ENCODE data around the gene AMFR. TPM values are rescaled to one million over a fixed set of nuclear protein-coding genes. Genes with fewer than 3 reads are reported as not detected.
A peak's percentile ranks its signal among the peaks of the same experiment; 100 is the strongest.

The AMFR gene
- 10 to 100 TPM; 45.5 to 83.3 (median 62.0) TPM for total RNA-seq
- 10 to 100 TPM; 35.7 to 37.2 TPM for polyA plus RNA-seq
- total RNA-seq = 78.1 reads per million, percentile 80 among the genes with 10 or more reads in this experiment

GRCh38 chr16:56425439-56425832, at the start of gene AMFR:
Gene AMFR, minus strand, starts transcription at chr16:56425545. Its CDS starts 218 bp downstream, at chr16:56425327.
- Histone ChIP-seq H3K4me3 (ENCODE audit: low read length) (peak within 1 kb of the TSS; percentile 73), H3K9me3 (ENCODE audit: control insufficient read depth in 2 of 3, low read length in 3 of 3) (no peaks in the 10 kb centered on the region), H3K36me3 (ENCODE audit: control insufficient read depth in 2 of 3, insufficient read depth in 3 of 3, low read length in 3 of 3) (peaks cover 0 to under 1% (median 0%) of the 10 kb centered on the region in 3 experiments), H3K27me3 (ENCODE audit: control insufficient read depth in 2 of 2, insufficient read depth in 2 of 2, low read length in 2 of 2) (no peaks in the 10 kb centered on the region), H3K4me1 (ENCODE audit: control insufficient read depth in 2 of 2, insufficient read depth in 2 of 2, low read length in 2 of 2) (peaks cover 6 to 8% of the 10 kb centered on the region in 2 donors), H3K27ac (ENCODE audit: low read depth, low read length) (peak within 1 kb of the TSS; percentile 82)
- no peaks in the 10 kb centered on the region for H3K9me3 Mint-ChIP-seq
- intact Hi-C loops (cut with micrococcal nuclease) = loop anchor here (1.0 to 10.0 kb wide), 8 partner anchors 17 to 1309 kb away; partner anchors contain the start of genes NUDT21 (in 2 of the 2), OGFOD1 (in 2 of the 2), BBS2 (in 1 of the 2) and GNAO1 (in 1 of the 2)
- ATAC-seq = peak; percentile 97
- H3K4me3 Mint-ChIP-seq = peak within 1 kb of the TSS; percentile 95 to 100 (median 98)
- H3K4me1 Mint-ChIP-seq = peaks cover 32 to 45% (median 40%) of the 10 kb centered on the region in 7 donors
- peaks cover 0 to 8% (median 3%) of the 10 kb centered on the region in 5 donors for H3K36me3 Mint-ChIP-seq
- CTCF ChIA-PET = no interaction called here
- H3K27me3 Mint-ChIP-seq = no peaks in the 10 kb centered on the region
- H3K27ac Mint-ChIP-seq = peak within 1 kb of the TSS; percentile 74 to 96 (median 94)
- peak; percentile 57 to 86 (median 68) for DNase-seq
- POLR2A ChIA-PET = interaction anchor here (0.9 to 1.3 kb wide), 2 partner anchors 19 to 26 kb away, joined by 4 to 5 read pairs; partner anchors contain the start of genes NUDT21 and OGFOD1

- ATAC-seq (no peak), DNase-seq (no peak)
- H3K9me3 ChIP-seq (ENCODE audit: control insufficient read depth in 2 of 3, low read length in 3 of 3) = no peaks in the 10 kb centered on the region
- no peaks in the 10 kb centered on the region for H3K27me3 ChIP-seq (ENCODE audit: control insufficient read depth in 2 of 2, insufficient read depth in 2 of 2, low read length in 2 of 2)
- no peak overlapping the region for H3K4me3 Mint-ChIP-seq
- H3K27me3 Mint-ChIP-seq = no peaks in the 10 kb centered on the region
- intact Hi-C loops (cut with micrococcal nuclease) = no loop called here
- ChIA-PET CTCF (no interaction called here), POLR2A (interaction anchor here (0.6 to 1.7 kb wide), 2 partner anchors 15 to 18 kb away, joined by 3 to 4 read pairs; no protein-coding TSS in a partner anchor)
- H3K36me3 ChIP-seq (ENCODE audit: control insufficient read depth in 2 of 3, insufficient read depth in 3 of 3, low read length in 3 of 3) = peaks cover 21 to 95% (median 48%) of the 10 kb centered on the region in 3 experiments
- no peaks in the 10 kb centered on the region for H3K4me1 ChIP-seq (ENCODE audit: control insufficient read depth in 2 of 2, insufficient read depth in 2 of 2, low read length in 2 of 2)
- no peak overlapping the region for H3K27ac ChIP-seq (ENCODE audit: low read depth, low read length)
- peaks cover 0 to 3% (median 0%) of the 10 kb centered on the region in 7 donors for H3K4me1 Mint-ChIP-seq
- no peak overlapping the region for H3K4me3 ChIP-seq (ENCODE audit: low read length)
- peaks cover 13 to 38% (median 30%) of the 10 kb centered on the region in 5 donors for H3K36me3 Mint-ChIP-seq
- no peaks in the 10 kb centered on the region for H3K9me3 Mint-ChIP-seq
- H3K27ac Mint-ChIP-seq = peak overlapping the region in 3 of 9 donors; percentile 59 to 71 (median 60)
These were observed 45.3 kb upstream of the AMFR start for GRCh38 chr16:56470666-56471065.

- ATAC-seq (no peak), DNase-seq (no peak)
- intact Hi-C loops (cut with micrococcal nuclease) = no loop called here
- Histone ChIP-seq H3K36me3 (ENCODE audit: control insufficient read depth in 2 of 3, insufficient read depth in 3 of 3, low read length in 3 of 3) (peaks cover 22 to 94% (median 44%) of the 10 kb centered on the region in 3 experiments), H3K4me1 (ENCODE audit: control insufficient read depth in 2 of 2, insufficient read depth in 2 of 2, low read length in 2 of 2) (no peaks in the 10 kb centered on the region), H3K9me3 (ENCODE audit: control insufficient read depth in 2 of 3, low read length in 3 of 3) (no peaks in the 10 kb centered on the region), H3K27me3 (ENCODE audit: control insufficient read depth in 2 of 2, insufficient read depth in 2 of 2, low read length in 2 of 2) (no peaks in the 10 kb centered on the region), H3K4me3 (ENCODE audit: low read length) (no peak overlapping the region), H3K27ac (ENCODE audit: low read depth, low read length) (no peak overlapping the region)
- peaks cover 17 to 39% (median 32%) of the 10 kb centered on the region in 5 donors for H3K36me3 Mint-ChIP-seq
- peak overlapping the region in 3 of 9 donors; percentile 59 to 71 (median 60) for H3K27ac Mint-ChIP-seq
- H3K4me1 Mint-ChIP-seq = peaks cover 0 to 6% (median 0%) of the 10 kb centered on the region in 7 donors
- H3K4me3 Mint-ChIP-seq = no peak overlapping the region
- CTCF ChIA-PET = no interaction called here
- H3K9me3 Mint-ChIP-seq = no peaks in the 10 kb centered on the region
- no peaks in the 10 kb centered on the region for H3K27me3 Mint-ChIP-seq
- POLR2A ChIA-PET = interaction anchor here (0.6 to 1.7 kb wide), 2 partner anchors 15 to 18 kb away, joined by 3 to 4 read pairs; no protein-coding TSS in a partner anchor
These were observed 44.9 kb upstream of the AMFR start for GRCh38 chr16:56470232-56470631.

GRCh38 chr16:56469748-56470147, 44.4 kb upstream of the AMFR start:
- Histone ChIP-seq H3K4me1 (ENCODE audit: control insufficient read depth in 2 of 2, insufficient read depth in 2 of 2, low read length in 2 of 2) (no peaks in the 10 kb centered on the region), H3K27ac (ENCODE audit: low read depth, low read length) (no peak overlapping the region), H3K9me3 (ENCODE audit: control insufficient read depth in 2 of 3, low read length in 3 of 3) (no peaks in the 10 kb centered on the region), H3K36me3 (ENCODE audit: control insufficient read depth in 2 of 3, insufficient read depth in 3 of 3, low read length in 3 of 3) (peaks cover 22 to 92% (median 39%) of the 10 kb centered on the region in 3 experiments), H3K4me3 (ENCODE audit: low read length) (no peak overlapping the region), H3K27me3 (ENCODE audit: control insufficient read depth in 2 of 2, insufficient read depth in 2 of 2, low read length in 2 of 2) (no peaks in the 10 kb centered on the region)
- ChIA-PET CTCF (no interaction called here), POLR2A (interaction anchor here (0.6 kb wide), 1 partner anchor 14 kb away, joined by 3 read pairs; no protein-coding TSS in a partner anchor)
- peaks cover 0 to 6% (median 0%) of the 10 kb centered on the region in 7 donors for H3K4me1 Mint-ChIP-seq
- H3K36me3 Mint-ChIP-seq = peaks cover 18 to 35% (median 32%) of the 10 kb centered on the region in 5 donors
- intact Hi-C loops (cut with micrococcal nuclease) = no loop called here
- H3K27me3 Mint-ChIP-seq = no peaks in the 10 kb centered on the region
- ATAC-seq (no peak), DNase-seq (no peak)
- no peak overlapping the region for H3K4me3 Mint-ChIP-seq
- H3K27ac Mint-ChIP-seq = peak overlapping the region in 2 of 9 donors; percentile 49 to 67
- no peaks in the 10 kb centered on the region for H3K9me3 Mint-ChIP-seq

- peak overlapping the region in 3 of 9 donors; percentile 7 to 32 (median 11) for H3K27ac Mint-ChIP-seq
These were observed 43.5 kb upstream of the AMFR start for GRCh38 chr16:56468800-56469199.

GRCh38 chr16:56466344-56466743, 41.0 kb upstream of the AMFR start:
- Mint-ChIP-seq H3K4me1 (peaks cover 0 to 10% (median 4%) of the 10 kb centered on the region in 7 donors), H3K27ac (no peak overlapping the region), H3K27me3 (no peaks in the 10 kb centered on the region), H3K36me3 (peaks cover 21 to 53% (median 36%) of the 10 kb centered on the region in 5 donors), H3K4me3 (no peak overlapping the region), H3K9me3 (no peaks in the 10 kb centered on the region)
- Histone ChIP-seq H3K36me3 (ENCODE audit: control insufficient read depth in 2 of 3, insufficient read depth in 3 of 3, low read length in 3 of 3) (peaks cover 18 to 88% (median 45%) of the 10 kb centered on the region in 3 experiments), H3K4me3 (ENCODE audit: low read length) (no peak overlapping the region), H3K4me1 (ENCODE audit: control insufficient read depth in 2 of 2, insufficient read depth in 2 of 2, low read length in 2 of 2) (no peaks in the 10 kb centered on the region), H3K9me3 (ENCODE audit: control insufficient read depth in 2 of 3, low read length in 3 of 3) (no peaks in the 10 kb centered on the region), H3K27me3 (ENCODE audit: control insufficient read depth in 2 of 2, insufficient read depth in 2 of 2, low read length in 2 of 2) (no peaks in the 10 kb centered on the region), H3K27ac (ENCODE audit: low read depth, low read length) (no peak overlapping the region)
- ChIA-PET POLR2A (interaction anchor here (0.7 to 1.3 kb wide), 2 partner anchors 15 to 35 kb away, joined by 3 to 5 read pairs; partner anchors contain the start of genes NUDT21 and OGFOD1), CTCF (no interaction called here)
- DNase-seq (no peak), ATAC-seq (no peak)
- intact Hi-C loops (cut with micrococcal nuclease) = no loop called here

More at GRCh38 chr16:56468800-56469199, 43.5 kb upstream of the AMFR start:
- H3K27me3 ChIP-seq (ENCODE audit: control insufficient read depth in 2 of 2, insufficient read depth in 2 of 2, low read length in 2 of 2) = no peaks in the 10 kb centered on the region
- CTCF ChIA-PET = no interaction called here
- peaks cover 0 to 10% (median 3%) of the 10 kb centered on the region in 7 donors for H3K4me1 Mint-ChIP-seq
- no peaks in the 10 kb centered on the region for H3K9me3 Mint-ChIP-seq
- peaks cover 21 to 41% (median 34%) of the 10 kb centered on the region in 5 donors for H3K36me3 Mint-ChIP-seq
- no peak for ATAC-seq
- POLR2A ChIA-PET = no interaction called here
- no peak overlapping the region for H3K27ac ChIP-seq (ENCODE audit: low read depth, low read length)
- H3K4me3 Mint-ChIP-seq = no peak overlapping the region
- H3K36me3 ChIP-seq (ENCODE audit: control insufficient read depth in 2 of 3, insufficient read depth in 3 of 3, low read length in 3 of 3) = peaks cover 22 to 95% (median 41%) of the 10 kb centered on the region in 3 experiments
- no peak for DNase-seq
- no peaks in the 10 kb centered on the region for H3K4me1 ChIP-seq (ENCODE audit: control insufficient read depth in 2 of 2, insufficient read depth in 2 of 2, low read length in 2 of 2)
- intact Hi-C loops (cut with micrococcal nuclease) = no loop called here
- no peaks in the 10 kb centered on the region for H3K27me3 Mint-ChIP-seq
- H3K9me3 ChIP-seq (ENCODE audit: control insufficient read depth in 2 of 3, low read length in 3 of 3) = no peaks in the 10 kb centered on the region
- H3K4me3 ChIP-seq (ENCODE audit: low read length) = no peak overlapping the region
